Fibroblast of skin of left quadriceps (primary cell): ENCODE data around the gene RNASEL.
"Not testable (repeated sequence)": the region's sequence is repeated elsewhere in the genome, so short reads cannot be mapped to it uniquely, and the experiment has no call there.

Experiments
- DNase-seq, 2 experiments: peaks; one replicate each; pipeline ENCODE4 v3.0.0-alpha.2; 2013; ENCODE audit warnings: low read depth in 2 of 2

Gene RNASEL

DNA sequence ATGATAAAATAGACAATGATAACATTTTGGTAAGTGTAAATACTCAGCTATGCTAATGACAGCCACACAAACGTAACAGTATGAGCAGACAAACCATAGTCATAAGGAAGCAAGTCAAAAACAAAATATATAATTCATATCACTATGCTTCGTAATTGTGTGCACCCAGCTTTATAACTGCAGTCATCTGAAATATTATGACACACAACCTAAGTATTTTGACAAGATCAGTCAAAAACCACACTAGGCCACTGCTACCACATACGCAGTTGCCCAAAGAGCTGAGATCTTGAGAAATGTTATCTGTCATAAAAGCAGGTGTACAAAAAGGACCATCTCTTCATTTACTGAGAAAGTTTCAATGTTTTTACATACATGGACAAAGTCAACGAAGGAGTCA lies 26.0 kb downstream of the RNASEL start:
- DNase-seq, result no peak

DNA sequence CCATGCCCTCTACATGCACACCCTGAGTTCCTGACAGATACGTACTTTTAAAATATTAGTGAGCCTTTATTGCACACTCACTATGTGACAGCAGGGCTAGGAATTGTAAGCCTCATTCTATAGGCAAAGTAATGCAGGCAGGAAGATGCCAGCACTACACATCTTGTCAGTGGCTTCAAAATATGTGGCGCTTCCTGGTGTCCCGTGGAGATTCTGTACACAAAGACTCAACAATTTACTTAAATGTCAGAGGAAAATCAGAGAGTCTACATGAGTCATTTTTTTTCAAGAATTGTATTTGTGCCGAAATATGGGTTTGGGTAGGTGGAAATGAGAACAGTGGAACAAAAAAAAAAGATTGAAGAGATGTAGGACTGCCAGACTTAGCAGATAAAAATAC lies 27.6 kb downstream of the RNASEL start:
- DNase-seq, result no peak

- DNase-seq, result no peak
These were observed 28.6 kb downstream of the RNASEL start for GRCh38 chr1:182560392-182560984.

- no peak for DNase-seq
These were observed 32.8 kb downstream of the RNASEL start for GRCh38 chr1:182556279-182556678.

DNA sequence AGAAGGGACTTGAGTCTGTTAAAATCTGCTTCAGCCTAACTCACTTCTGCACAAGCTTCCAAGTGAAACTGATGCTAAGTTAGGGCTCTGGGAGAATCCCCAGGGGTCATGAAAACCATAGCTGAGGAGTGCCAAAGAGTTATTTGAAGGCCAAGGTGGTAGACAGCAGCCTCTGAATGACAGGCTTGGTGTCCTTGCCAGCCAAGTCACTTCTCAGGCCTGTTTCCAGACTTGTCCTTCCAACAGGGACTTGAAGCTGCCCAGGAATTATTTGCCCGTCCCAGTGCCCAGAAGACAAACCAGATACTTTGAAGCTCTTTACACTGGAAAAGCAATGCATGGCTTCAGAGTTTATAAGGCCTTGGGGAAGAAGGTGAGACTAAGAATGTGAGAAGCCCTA lies 33.6 kb downstream of the RNASEL start:
- no peak for DNase-seq

DNA sequence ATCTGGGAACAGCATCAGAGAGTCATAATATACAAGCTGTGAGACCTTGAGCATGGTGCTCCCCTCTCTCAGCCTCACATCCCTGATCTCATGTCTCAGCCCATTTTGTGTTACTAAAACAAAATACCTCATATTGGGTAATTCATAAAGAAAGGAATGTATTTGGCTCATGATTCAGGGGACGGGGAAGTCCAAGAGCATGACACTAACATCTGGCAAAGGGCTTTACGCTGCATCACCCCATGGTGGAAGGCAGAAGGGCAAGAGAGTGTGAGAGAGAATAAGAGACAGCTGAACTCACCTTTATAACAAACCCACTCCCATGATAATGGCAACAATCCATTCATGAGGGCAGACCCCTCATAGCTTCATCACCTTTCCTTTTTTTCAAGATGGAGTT lies 36.5 kb downstream of the RNASEL start:
- DNase-seq, result no peak

DNA sequence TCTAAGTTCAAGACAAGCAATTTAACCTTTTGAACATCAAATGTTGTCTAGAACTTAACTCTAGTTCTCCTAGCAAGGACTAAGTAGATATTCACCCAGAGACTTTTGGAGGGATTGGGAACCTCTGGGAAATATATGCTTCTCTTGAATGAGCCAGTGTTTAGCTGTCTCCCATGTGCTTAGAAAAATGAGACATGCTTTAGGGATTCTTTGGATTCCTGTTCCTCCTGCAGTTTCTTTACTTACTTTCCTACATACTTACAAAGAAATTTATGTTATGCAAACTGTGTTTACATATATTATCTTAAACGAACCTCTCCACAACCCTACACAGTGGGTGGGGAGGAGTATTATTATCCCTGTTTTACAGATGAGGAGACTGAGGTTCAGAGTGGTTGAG lies 39.2 kb downstream of the RNASEL start:
- no peak for DNase-seq

DNA sequence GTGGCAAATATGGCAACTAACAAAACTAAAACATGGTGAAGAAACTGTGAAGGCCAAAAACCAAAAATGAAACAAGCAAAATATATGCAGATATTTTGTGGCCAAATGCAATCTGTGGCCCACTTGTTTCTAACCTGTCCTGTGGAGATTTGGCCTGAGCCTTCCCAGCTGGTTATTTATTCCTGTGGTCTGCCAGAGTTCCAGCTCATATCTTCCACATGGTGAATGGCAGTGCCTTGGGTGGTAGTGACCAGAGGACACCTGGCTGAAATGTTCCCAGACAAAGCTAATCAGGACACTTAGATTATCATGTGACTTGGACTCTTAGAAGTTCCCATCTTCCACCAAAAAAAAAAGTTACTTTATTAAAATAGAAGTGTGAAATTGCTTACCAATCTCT lies 39.7 kb downstream of the RNASEL start:
- no peak for DNase-seq

DNA sequence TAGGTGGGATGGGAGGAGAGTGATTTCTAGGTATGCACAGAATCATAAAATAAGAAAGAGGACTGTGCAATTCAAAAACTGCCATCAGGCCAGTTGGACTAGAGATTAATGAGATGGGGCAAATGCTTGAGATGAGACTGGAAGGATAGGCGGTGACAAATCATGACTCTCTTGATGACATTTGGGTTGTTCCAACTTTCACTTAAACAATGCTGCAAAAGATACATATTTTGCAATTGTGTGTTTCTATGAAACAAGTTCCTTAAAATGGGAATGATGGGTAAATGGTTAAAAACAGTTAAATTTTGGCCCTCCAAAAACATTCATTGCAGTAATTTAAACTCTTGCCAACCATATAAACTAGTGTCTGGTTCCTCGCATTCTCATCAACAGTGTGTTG lies 55.2 kb downstream of the RNASEL start:
- no peak for DNase-seq

DNA sequence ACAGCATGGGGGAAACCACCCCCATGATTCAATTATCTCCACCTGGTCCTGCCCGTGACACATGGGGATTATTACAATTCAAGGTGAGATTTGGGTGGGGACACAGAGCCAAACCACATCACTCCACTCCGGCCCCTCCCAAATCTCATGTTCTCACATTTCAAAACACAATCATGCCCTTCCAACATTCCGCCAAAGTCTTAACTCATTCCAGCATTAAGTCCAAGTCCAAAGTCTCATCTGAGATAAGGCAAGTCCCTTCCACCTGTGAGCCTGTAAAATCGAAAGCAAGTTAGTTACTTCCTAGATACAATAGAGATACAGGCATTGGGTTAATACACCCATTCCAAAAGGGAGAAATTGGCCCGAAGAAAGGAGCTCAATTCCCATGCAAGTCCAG lies 60.9 kb downstream of the RNASEL start:
- not testable (repeated sequence) for DNase-seq

DNA sequence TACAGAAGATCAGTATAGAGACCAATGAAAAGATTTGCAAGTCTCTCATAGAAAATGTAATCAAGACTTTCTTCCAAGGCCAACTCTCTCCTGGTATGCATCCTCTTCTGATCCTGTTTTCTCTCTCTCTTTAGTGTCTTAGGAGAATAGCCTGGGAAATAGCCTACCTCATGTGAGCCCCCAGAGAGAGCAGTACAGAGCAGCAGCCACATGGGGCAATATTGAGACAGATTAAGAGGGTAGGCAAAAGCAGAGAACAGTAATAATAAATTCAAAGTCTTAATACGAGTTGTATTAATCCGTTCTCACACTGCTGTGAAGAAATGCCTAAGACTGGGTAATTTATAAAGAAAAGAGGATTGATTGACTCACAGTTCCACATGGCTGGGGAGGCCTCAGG lies 61.4 kb downstream of the RNASEL start:
- DNase-seq, result no peak

DNA sequence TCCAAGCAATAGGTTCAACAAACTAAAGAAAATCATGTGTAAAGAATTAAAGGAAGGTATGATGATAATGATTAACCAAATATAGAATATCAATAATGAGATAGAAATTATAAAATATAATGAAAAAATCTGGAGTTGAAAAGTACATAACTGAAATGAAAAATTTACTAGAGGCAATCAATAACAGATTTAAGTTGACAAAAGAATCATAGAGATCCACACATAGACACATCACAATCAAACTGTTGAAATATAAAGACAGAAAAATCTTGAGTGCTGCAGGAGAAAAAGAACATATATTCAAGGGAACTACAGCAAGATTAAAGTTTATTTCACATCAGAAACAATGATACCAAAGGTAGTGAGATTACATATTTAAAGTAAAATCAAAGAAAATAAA lies 63.7 kb downstream of the RNASEL start:
- DNase-seq, result no peak
